T-helper 1 cell treated with Interleukin-12 subunit alpha and Interleukin-12 subunit beta and Interleukin-4 antibody, amounts not matched to agents 30 μg/mL and 1 μg/mL, for 36 hours (primary cell): ENCODE data around the gene PRKCE.

Experiments used
- H3K27ac Mint-ChIP-seq: one replicate; pipeline ENCODE4 v1.8.0; 2021; ENCODE audit warnings: mild to moderate bottlenecking, mixed read lengths
- H3K27me3 Mint-ChIP-seq: one replicate; pipeline ENCODE4 v1.8.0; 2021; ENCODE audit warnings: low read depth, mixed read lengths
- H3K36me3 Mint-ChIP-seq: one replicate; pipeline ENCODE4 v1.8.0; 2021; ENCODE audit warnings: low read depth, mixed read lengths
- H3K4me1 Mint-ChIP-seq: one replicate; pipeline ENCODE4 v1.8.0; 2021; ENCODE audit warnings: low read depth, mixed read lengths
- H3K4me3 Mint-ChIP-seq: one replicate; pipeline ENCODE4 v1.8.0; 2021; ENCODE audit warnings: mild to moderate bottlenecking, moderate library complexity, mixed read lengths
- H3K9me3 Mint-ChIP-seq: one replicate; pipeline ENCODE4 v1.8.0; 2021; ENCODE audit warnings: mixed read lengths

PRKCE gene

DNA sequence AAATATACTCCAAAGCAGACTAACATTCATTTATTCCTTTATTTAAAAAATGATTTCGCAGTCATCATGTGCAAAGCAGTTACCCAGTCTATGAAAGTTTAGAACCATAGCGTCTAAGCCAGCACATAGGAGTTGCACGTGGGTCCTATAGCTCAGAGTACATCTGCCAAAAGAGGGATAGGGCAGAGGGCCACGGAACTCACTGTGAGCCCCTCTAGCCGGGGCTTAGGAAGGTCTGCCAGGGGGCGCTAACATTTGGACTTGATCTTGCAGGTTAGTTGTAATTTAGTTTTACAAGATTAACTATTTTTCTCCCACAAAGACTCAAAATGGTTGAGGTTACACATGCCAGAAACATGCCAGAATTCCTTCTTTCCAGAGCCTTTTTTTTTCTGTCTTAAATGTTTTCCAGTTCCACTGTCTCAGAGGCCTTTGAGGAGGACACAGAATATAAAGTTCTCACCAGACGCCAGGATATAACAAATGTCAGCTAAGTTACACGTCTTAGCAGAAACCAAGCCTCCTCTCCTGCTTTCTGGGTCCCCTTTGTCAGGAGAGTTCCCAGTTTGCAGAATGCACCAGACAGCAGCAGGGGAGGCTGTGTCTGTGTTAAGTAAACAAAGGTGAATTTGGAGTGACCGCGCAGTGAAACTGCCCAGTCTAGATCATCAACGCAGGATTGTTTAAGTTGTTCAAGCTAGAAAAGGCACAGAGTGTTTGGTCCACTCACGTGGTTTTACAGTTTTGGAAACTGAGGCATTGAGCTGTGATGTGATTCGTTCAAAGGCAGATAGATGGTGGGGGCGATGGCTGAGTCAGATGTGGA is 292.0 kb downstream of the PRKCE start:
- no peaks in the 10 kb centered on the region for H3K36me3 Mint-ChIP-seq
- no peaks in the 10 kb centered on the region for H3K4me1 Mint-ChIP-seq
- H3K27me3 Mint-ChIP-seq: no peaks in the 10 kb centered on the region
- no peaks in the 10 kb centered on the region for H3K9me3 Mint-ChIP-seq
- H3K4me3 Mint-ChIP-seq: no peak overlapping the region
- no peak overlapping the region for H3K27ac Mint-ChIP-seq

DNA sequence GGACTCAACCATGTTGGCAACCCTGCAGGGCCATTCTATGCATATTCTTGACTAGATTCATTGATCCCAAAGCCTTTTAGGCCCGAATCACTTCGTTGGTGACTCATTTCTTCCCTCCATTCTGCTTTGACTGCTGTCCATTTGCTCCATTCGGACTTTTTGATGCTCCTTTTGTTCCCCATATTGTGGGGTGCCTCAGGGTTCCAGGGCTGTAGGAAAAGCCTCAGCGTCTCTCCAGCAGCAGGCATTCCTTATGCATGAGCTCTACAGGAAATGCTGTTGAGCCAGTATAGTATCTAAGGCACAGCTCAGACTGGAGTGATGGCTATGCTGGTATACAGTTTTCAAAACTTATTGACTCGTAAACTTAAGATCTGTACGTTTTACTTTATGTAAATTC is 292.6 kb downstream of the PRKCE start:
- H3K27me3 Mint-ChIP-seq: no peaks in the 10 kb centered on the region
- no peak overlapping the region for H3K27ac Mint-ChIP-seq
- H3K4me3 Mint-ChIP-seq: no peak overlapping the region
- no peaks in the 10 kb centered on the region for H3K36me3 Mint-ChIP-seq
- H3K4me1 Mint-ChIP-seq: no peaks in the 10 kb centered on the region
- no peaks in the 10 kb centered on the region for H3K9me3 Mint-ChIP-seq

DNA sequence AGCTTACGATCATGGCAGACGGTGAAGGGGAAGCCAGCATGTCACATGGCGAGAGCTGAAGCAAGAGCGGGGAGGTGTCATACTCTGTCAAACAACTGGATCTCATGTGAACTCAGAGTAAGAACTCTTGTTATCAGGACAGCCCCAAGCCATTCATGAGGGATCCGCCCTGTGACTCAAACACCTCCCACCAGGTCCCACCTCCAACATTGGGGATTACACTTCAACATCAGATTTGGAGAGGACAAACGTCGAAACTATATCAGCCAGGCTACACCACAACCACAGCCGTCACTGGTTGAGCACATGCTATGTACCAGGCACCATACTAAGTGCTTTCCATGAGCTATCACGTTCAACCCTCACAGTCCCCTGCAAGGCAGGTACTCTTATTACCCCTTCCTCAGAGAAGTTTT is 293.8 kb downstream of the PRKCE start:
- no peaks in the 10 kb centered on the region for H3K9me3 Mint-ChIP-seq
- no peaks in the 10 kb centered on the region for H3K36me3 Mint-ChIP-seq
- H3K4me1 Mint-ChIP-seq: no peaks in the 10 kb centered on the region
- H3K4me3 Mint-ChIP-seq: no peak overlapping the region
- H3K27ac Mint-ChIP-seq: no peak overlapping the region
- no peaks in the 10 kb centered on the region for H3K27me3 Mint-ChIP-seq

DNA sequence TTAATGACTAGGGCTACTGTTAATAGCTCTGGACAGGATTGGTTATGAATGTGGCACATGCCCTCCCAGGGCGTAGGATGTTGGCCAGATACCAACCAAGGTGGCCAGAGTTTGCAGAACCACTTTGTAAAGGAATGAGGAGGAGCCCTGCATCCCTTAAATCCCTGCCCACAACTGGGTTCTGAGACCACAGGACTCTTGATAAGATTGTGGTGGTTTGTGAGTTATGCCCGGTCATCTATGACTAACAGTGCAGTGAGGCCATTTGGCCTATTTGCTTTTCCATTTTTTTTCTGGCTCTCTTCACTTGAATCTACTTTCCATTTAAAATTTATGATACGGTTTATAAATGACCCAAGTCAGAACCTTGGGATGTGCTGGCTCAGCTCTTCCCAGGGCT is 294.5 kb downstream of the PRKCE start:
- H3K4me3 Mint-ChIP-seq: no peak overlapping the region
- no peaks in the 10 kb centered on the region for H3K4me1 Mint-ChIP-seq
- no peak overlapping the region for H3K27ac Mint-ChIP-seq
- no peaks in the 10 kb centered on the region for H3K9me3 Mint-ChIP-seq
- H3K36me3 Mint-ChIP-seq: no peaks in the 10 kb centered on the region
- no peaks in the 10 kb centered on the region for H3K27me3 Mint-ChIP-seq

GRCh38 chr2:45950606-45951005 is 299.1 kb downstream of the PRKCE start:
- Mint-ChIP-seq H3K27ac (no peak overlapping the region), H3K36me3 (no peaks in the 10 kb centered on the region), H3K9me3 (no peaks in the 10 kb centered on the region), H3K4me3 (no peak overlapping the region), H3K4me1 (peaks cover 2% of the 10 kb centered on the region), H3K27me3 (no peaks in the 10 kb centered on the region)

- Mint-ChIP-seq H3K27me3 (no peaks in the 10 kb centered on the region), H3K9me3 (no peaks in the 10 kb centered on the region), H3K27ac (no peak overlapping the region), H3K4me3 (no peak overlapping the region), H3K4me1 (peaks cover 2% of the 10 kb centered on the region), H3K36me3 (no peaks in the 10 kb centered on the region)
These were observed 299.7 kb downstream of the PRKCE start for GRCh38 chr2:45951025-45951727.

DNA sequence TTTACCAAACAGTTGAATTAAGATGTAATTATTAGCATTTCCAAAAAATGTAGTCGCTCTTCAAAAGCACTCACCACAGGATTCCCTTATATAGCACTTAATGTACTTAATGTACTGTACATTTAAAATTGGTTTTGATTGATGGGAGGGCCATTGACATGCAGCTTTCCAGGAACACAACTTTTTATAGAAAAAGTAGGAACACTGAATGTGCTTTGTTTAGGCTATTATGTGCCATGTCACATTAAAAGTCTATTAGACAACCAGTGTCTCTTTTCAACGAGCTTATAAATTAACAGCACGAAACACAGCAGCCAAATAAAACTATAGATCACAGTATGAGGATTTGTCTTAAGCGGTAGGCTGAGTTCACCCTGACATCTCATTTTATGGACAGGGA is 301.1 kb downstream of the PRKCE start:
- peaks cover 2% of the 10 kb centered on the region for H3K4me1 Mint-ChIP-seq
- H3K27me3 Mint-ChIP-seq: no peaks in the 10 kb centered on the region
- no peaks in the 10 kb centered on the region for H3K36me3 Mint-ChIP-seq
- no peak overlapping the region for H3K27ac Mint-ChIP-seq
- no peaks in the 10 kb centered on the region for H3K9me3 Mint-ChIP-seq
- H3K4me3 Mint-ChIP-seq: no peak overlapping the region

DNA sequence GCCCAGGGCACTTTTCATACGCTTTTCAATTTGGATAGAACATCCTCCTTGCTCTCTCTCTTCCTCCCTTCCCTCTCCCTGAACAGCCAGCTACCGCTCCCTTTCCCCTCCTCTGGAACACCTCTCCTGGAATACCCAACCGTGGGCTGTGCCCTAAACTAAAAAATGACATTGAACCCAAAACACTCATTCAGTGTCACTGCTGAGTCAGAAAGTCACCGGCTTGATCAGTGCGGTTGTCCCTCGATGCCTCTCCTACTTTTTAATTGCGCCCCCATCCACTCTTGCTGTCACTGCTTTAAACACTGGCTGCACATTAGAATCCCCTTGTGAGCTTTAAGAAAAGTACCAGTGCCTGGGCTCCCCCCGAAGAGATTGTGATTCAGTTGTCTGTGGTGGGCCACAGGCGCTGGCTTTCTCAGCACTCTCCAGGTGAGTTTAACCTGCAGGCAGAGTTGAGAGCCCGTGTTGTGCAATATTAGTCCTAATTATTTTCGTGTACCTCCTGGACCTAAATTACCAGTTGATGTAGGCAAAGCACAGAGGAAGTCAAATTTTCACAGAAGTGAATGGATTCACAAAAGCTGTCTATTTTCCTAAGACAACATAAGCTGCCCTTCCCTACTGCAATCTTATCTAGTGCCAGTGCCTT is 302.0 kb downstream of the PRKCE start:
- Mint-ChIP-seq H3K27ac (no peak overlapping the region), H3K36me3 (no peaks in the 10 kb centered on the region), H3K4me1 (peaks cover 2% of the 10 kb centered on the region), H3K4me3 (no peak overlapping the region), H3K9me3 (no peaks in the 10 kb centered on the region), H3K27me3 (no peaks in the 10 kb centered on the region)

DNA sequence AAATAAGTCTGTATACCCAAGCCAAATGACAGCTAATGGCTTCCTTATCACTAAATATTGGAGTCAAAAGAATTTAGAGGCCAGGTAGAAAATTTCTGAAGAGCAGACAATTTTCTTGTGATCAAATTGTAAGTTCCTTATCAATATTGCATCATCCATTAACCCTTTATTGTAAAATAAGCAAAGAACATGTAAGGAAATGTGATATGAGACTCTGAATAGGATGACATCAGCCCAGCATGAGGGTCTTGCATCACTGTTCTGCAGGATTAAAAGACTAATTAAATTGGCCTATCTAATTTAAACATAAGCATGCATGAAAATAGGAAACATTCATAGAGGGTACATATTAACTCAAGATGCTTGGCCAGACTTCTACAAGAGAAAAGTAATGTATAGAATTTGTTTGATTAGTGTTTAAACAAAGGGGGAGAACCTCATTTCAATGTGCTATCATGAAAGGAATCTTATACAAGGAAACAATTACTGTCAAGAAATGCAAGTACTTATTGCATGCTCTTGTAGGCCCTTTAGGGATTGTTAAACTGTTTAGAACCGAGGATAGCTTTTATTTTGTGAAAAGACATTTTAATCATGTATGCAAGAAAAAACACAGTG is 302.9 kb downstream of the PRKCE start:
- H3K36me3 Mint-ChIP-seq: no peaks in the 10 kb centered on the region
- no peaks in the 10 kb centered on the region for H3K27me3 Mint-ChIP-seq
- H3K4me3 Mint-ChIP-seq: no peak overlapping the region

GRCh38 chr2:45957533-45958227 is 306.2 kb downstream of the PRKCE start:
- no peaks in the 10 kb centered on the region for H3K36me3 Mint-ChIP-seq
- no peaks in the 10 kb centered on the region for H3K4me1 Mint-ChIP-seq
- H3K4me3 Mint-ChIP-seq: no peak overlapping the region
- H3K27ac Mint-ChIP-seq: no peak overlapping the region
- H3K27me3 Mint-ChIP-seq: no peaks in the 10 kb centered on the region
- H3K9me3 Mint-ChIP-seq: no peaks in the 10 kb centered on the region

More for the DNA sequence above, 302.9 kb downstream of the PRKCE start:
- Mint-ChIP-seq H3K4me1 (peaks cover 2% of the 10 kb centered on the region), H3K27ac (no peak overlapping the region), H3K9me3 (no peaks in the 10 kb centered on the region)

GRCh38 chr2:45960057-45960863 is 308.8 kb downstream of the PRKCE start:
- Mint-ChIP-seq H3K9me3 (no peaks in the 10 kb centered on the region), H3K36me3 (no peaks in the 10 kb centered on the region), H3K27ac (no peak overlapping the region), H3K4me1 (peaks cover 9% of the 10 kb centered on the region), H3K27me3 (no peaks in the 10 kb centered on the region), H3K4me3 (no peak overlapping the region)

GRCh38 chr2:45962177-45962921 is 310.9 kb downstream of the PRKCE start:
- Mint-ChIP-seq H3K9me3 (no peaks in the 10 kb centered on the region), H3K4me1 (peaks cover 9% of the 10 kb centered on the region), H3K36me3 (no peaks in the 10 kb centered on the region), H3K4me3 (no peak overlapping the region), H3K27me3 (no peaks in the 10 kb centered on the region), H3K27ac (no peak overlapping the region)

GRCh38 chr2:45963816-45964215 is 312.3 kb downstream of the PRKCE start:
- H3K36me3 Mint-ChIP-seq: no peaks in the 10 kb centered on the region
- no peaks in the 10 kb centered on the region for H3K9me3 Mint-ChIP-seq
- H3K4me3 Mint-ChIP-seq: no peak overlapping the region
- H3K27ac Mint-ChIP-seq: no peak overlapping the region
- H3K27me3 Mint-ChIP-seq: no peaks in the 10 kb centered on the region
- peaks cover 9% of the 10 kb centered on the region for H3K4me1 Mint-ChIP-seq
